Measurements from ENCODE around the gene TRIM15.

The TRIM15 gene

GRCh38 chr6:30154061-30154460, 9.3 kb upstream of the TRIM15 start:
- Mint-ChIP-seq H3K36me3 (no peaks in the 10 kb centered on the region), H3K4me3 (no peak overlapping the region), H3K4me1 (ENCODE audit: low read depth) (peaks cover 3% of the 10 kb centered on the region), H3K27ac (no peak overlapping the region), H3K27me3 (peaks cover 16% of the 10 kb centered on the region), H3K9me3 (ENCODE audit: low read depth) (no peaks in the 10 kb centered on the region)

GRCh38 chr6:30154709-30155519, 8.4 kb upstream of the TRIM15 start:
- Mint-ChIP-seq H3K4me1 (ENCODE audit: low read depth) (peaks cover 3% of the 10 kb centered on the region), H3K9me3 (ENCODE audit: low read depth) (no peaks in the 10 kb centered on the region), H3K36me3 (no peaks in the 10 kb centered on the region), H3K27me3 (peaks cover 15% of the 10 kb centered on the region), H3K4me3 (no peak overlapping the region), H3K27ac (no peak overlapping the region)

GRCh38 chr6:30155520-30156261, 7.7 kb upstream of the TRIM15 start:
- Mint-ChIP-seq H3K4me3 (no peak overlapping the region), H3K27me3 (peaks cover 10% of the 10 kb centered on the region), H3K27ac (no peak overlapping the region), H3K4me1 (ENCODE audit: low read depth) (peaks cover 3% of the 10 kb centered on the region), H3K9me3 (ENCODE audit: low read depth) (no peaks in the 10 kb centered on the region), H3K36me3 (no peaks in the 10 kb centered on the region)

GRCh38 chr6:30156262-30156599, 7.1 kb upstream of the TRIM15 start:
- Mint-ChIP-seq H3K27ac (no peak overlapping the region), H3K4me1 (ENCODE audit: low read depth) (peaks cover 3% of the 10 kb centered on the region), H3K9me3 (ENCODE audit: low read depth) (no peaks in the 10 kb centered on the region), H3K27me3 (peaks cover 8% of the 10 kb centered on the region), H3K36me3 (no peaks in the 10 kb centered on the region), H3K4me3 (no peak overlapping the region)

GRCh38 chr6:30156774-30157173, 6.6 kb upstream of the TRIM15 start:
- no peaks in the 10 kb centered on the region for H3K9me3 Mint-ChIP-seq (ENCODE audit: low read depth)
- no peak overlapping the region for H3K27ac Mint-ChIP-seq
- H3K4me1 Mint-ChIP-seq (ENCODE audit: low read depth): no peaks in the 10 kb centered on the region
- no peak overlapping the region for H3K4me3 Mint-ChIP-seq
- no peaks in the 10 kb centered on the region for H3K36me3 Mint-ChIP-seq
- peaks cover 10% of the 10 kb centered on the region for H3K27me3 Mint-ChIP-seq

- Mint-ChIP-seq H3K9me3 (ENCODE audit: low read depth) (no peaks in the 10 kb centered on the region), H3K27me3 (peaks cover 10% of the 10 kb centered on the region), H3K27ac (no peak overlapping the region), H3K4me1 (ENCODE audit: low read depth) (peaks cover 4% of the 10 kb centered on the region), H3K36me3 (no peaks in the 10 kb centered on the region), H3K4me3 (no peak overlapping the region)
Observed at GRCh38 chr6:30157581-30157980, 5.8 kb upstream of the TRIM15 start.

GRCh38 chr6:30157999-30158398, 5.3 kb upstream of the TRIM15 start:
- Mint-ChIP-seq H3K27me3 (peaks cover 10% of the 10 kb centered on the region), H3K4me3 (no peak overlapping the region), H3K9me3 (ENCODE audit: low read depth) (no peaks in the 10 kb centered on the region), H3K36me3 (no peaks in the 10 kb centered on the region), H3K4me1 (ENCODE audit: low read depth) (peaks cover 6% of the 10 kb centered on the region), H3K27ac (no peak overlapping the region)

- no peak overlapping the region for H3K4me3 Mint-ChIP-seq
- no peaks in the 10 kb centered on the region for H3K9me3 Mint-ChIP-seq (ENCODE audit: low read depth)
- no peak overlapping the region for H3K27ac Mint-ChIP-seq
- H3K27me3 Mint-ChIP-seq: peaks cover 7% of the 10 kb centered on the region
- no peaks in the 10 kb centered on the region for H3K36me3 Mint-ChIP-seq
- peaks cover 10% of the 10 kb centered on the region for H3K4me1 Mint-ChIP-seq (ENCODE audit: low read depth)
Observed at GRCh38 chr6:30158475-30159040, 4.8 kb upstream of the TRIM15 start.

- Mint-ChIP-seq H3K4me3 (no peak overlapping the region), H3K4me1 (ENCODE audit: low read depth) (peaks cover 11% of the 10 kb centered on the region), H3K27ac (no peak overlapping the region), H3K27me3 (peaks cover 6% of the 10 kb centered on the region), H3K36me3 (no peaks in the 10 kb centered on the region), H3K9me3 (ENCODE audit: low read depth) (no peaks in the 10 kb centered on the region)
Observed at GRCh38 chr6:30160008-30160784, 3.1 kb upstream of the TRIM15 start.

- no peak within 1 kb of the TSS for H3K4me3 Mint-ChIP-seq
- H3K9me3 Mint-ChIP-seq (ENCODE audit: low read depth): no peaks in the 10 kb centered on the region
- peaks cover 6% of the 10 kb centered on the region for H3K27me3 Mint-ChIP-seq
- H3K36me3 Mint-ChIP-seq: no peaks in the 10 kb centered on the region
- H3K4me1 Mint-ChIP-seq (ENCODE audit: low read depth): peaks cover 11% of the 10 kb centered on the region
- H3K27ac Mint-ChIP-seq: no peak within 1 kb of the TSS
Observed at GRCh38 chr6:30160785-30161531, 2.4 kb upstream of the TRIM15 start, which contains the start of gene TRIM10. TRIM10 (minus strand) TSS chr6:30161211; CDS start chr6:30160858, 353 bp downstream.

GRCh38 chr6:30162265-30163089, 869 bp upstream of the TRIM15 start:
- no peaks in the 10 kb centered on the region for H3K9me3 Mint-ChIP-seq (ENCODE audit: low read depth)
- no peaks in the 10 kb centered on the region for H3K36me3 Mint-ChIP-seq
- no peak overlapping the region for H3K27ac Mint-ChIP-seq
- peaks cover 3% of the 10 kb centered on the region for H3K27me3 Mint-ChIP-seq
- H3K4me3 Mint-ChIP-seq: peak overlapping the region; percentile 2
- peaks cover 20% of the 10 kb centered on the region for H3K4me1 Mint-ChIP-seq (ENCODE audit: low read depth)

- H3K36me3 Mint-ChIP-seq: no peaks in the 10 kb centered on the region
- H3K27me3 Mint-ChIP-seq: peaks cover 11% of the 10 kb centered on the region
- H3K4me1 Mint-ChIP-seq (ENCODE audit: low read depth): peaks cover 21% of the 10 kb centered on the region
- H3K9me3 Mint-ChIP-seq (ENCODE audit: low read depth): no peaks in the 10 kb centered on the region
- H3K27ac Mint-ChIP-seq: no peak overlapping the region
- H3K4me3 Mint-ChIP-seq: no peak overlapping the region
Observed at GRCh38 chr6:30163918-30164654, 740 bp downstream of the TRIM15 start.

GRCh38 chr6:30164714-30165113, 1.4 kb downstream of the TRIM15 start:
- H3K4me1 Mint-ChIP-seq (ENCODE audit: low read depth): peaks cover 21% of the 10 kb centered on the region

More at GRCh38 chr6:30164714-30165113, 1.4 kb downstream of the TRIM15 start:
- H3K27ac Mint-ChIP-seq: no peak overlapping the region
- H3K9me3 Mint-ChIP-seq (ENCODE audit: low read depth): no peaks in the 10 kb centered on the region
- peaks cover 11% of the 10 kb centered on the region for H3K27me3 Mint-ChIP-seq
- H3K4me3 Mint-ChIP-seq: no peak overlapping the region
- H3K36me3 Mint-ChIP-seq: no peaks in the 10 kb centered on the region

Data from activated naive CD8-positive, alpha-beta T cell (primary cell).